Cardiac septum (tissue), 1 donor: ENCODE data around the gene SNRNP27. TPM values are rescaled to one million over a fixed set of nuclear protein-coding genes. Genes with fewer than 3 reads are reported as not detected.
A peak's percentile ranks its signal among the peaks of the same experiment; 100 is the strongest.
"Not testable (repeated sequence)": the region's sequence is repeated elsewhere in the genome, so short reads cannot be mapped to it uniquely, and the experiment has no call there.

ENCODE experiments used
- DNase-seq: peaks from one replicate; pipeline ENCODE4 v3.0.0-alpha.2; 2020; ENCODE audit warnings: low spot score
- intact Hi-C: fragments of 100-400 bp; cut with DNase I; formaldehyde crosslinking; loops from one replicate; pipeline ENCODE4 v1.14.0; 2022
- total RNA-seq: library from RNA; stranded (reverse); fragmentation: NEBNext Ultra II Directional; extraction: Animal tissue kit (Norgen Biotek cat#: 25700); gene quantifications from one replicate; pipeline ENCODE4 v1.2.1, GENCODE V29; 2021
- donor health status: DM: no; HTN: no; CAD: no.

SNRNP27 gene
- total RNA-seq, 1 donor from 2014 or later: 48.6 TPM

DNA sequence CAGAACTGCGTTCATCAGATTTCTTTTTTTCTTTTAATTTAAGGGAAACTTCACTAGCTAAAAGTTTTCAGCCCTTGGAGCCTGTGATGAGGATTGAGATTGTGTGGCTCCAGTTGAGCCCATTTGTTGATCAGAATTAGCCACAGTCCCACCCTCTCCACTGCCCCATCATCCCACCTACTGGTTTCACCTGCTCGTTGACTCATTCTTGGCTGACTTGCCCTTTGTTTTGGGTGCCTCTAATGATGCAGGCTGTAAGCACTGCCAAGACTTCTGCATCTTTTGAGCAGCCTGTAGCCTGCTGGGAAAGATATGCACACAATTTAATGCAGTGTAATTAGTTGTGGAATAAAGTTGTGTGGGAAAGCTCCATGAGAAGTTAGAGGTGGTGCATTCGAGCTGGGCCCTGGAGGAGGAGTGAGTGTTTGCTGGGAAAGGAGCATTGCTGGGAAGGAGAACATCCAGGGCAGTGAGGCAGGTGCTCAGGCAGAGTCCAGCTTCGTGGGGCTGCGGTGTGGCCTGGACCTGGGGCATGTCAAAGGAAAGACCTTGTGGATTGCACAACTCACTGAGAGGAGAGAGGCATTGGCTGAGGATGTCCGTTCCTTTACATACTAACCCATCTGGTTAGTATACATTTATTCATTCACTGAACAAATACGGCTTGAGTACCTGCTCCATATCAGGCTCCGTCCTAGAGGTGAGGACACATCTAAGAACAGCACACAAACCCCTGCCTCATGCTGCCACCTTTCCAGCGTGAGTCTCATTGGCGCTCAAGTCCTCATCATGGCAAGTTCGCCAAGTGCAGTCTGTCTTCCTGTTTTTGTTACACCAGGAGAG, 49.5 kb downstream of the SNRNP27 start:
- no peak for DNase-seq
- intact Hi-C loops: no loop called here

GRCh38 chr2:69943843-69944525, 50.2 kb downstream of the SNRNP27 start:
- intact Hi-C loops: no loop called here
- DNase-seq: no peak

GRCh38 chr2:69944756-69945155, 51.0 kb downstream of the SNRNP27 start:
- intact Hi-C loops: no loop called here

GRCh38 chr2:69945441-69945840, 51.7 kb downstream of the SNRNP27 start:
- intact Hi-C loops: no loop called here
- peak; percentile 89 for DNase-seq

More at GRCh38 chr2:69944756-69945155, 51.0 kb downstream of the SNRNP27 start:
- no peak for DNase-seq

- intact Hi-C loops: no loop called here
- no peak for DNase-seq
Observed at GRCh38 chr2:69945941-69946340, 52.2 kb downstream of the SNRNP27 start.

DNA sequence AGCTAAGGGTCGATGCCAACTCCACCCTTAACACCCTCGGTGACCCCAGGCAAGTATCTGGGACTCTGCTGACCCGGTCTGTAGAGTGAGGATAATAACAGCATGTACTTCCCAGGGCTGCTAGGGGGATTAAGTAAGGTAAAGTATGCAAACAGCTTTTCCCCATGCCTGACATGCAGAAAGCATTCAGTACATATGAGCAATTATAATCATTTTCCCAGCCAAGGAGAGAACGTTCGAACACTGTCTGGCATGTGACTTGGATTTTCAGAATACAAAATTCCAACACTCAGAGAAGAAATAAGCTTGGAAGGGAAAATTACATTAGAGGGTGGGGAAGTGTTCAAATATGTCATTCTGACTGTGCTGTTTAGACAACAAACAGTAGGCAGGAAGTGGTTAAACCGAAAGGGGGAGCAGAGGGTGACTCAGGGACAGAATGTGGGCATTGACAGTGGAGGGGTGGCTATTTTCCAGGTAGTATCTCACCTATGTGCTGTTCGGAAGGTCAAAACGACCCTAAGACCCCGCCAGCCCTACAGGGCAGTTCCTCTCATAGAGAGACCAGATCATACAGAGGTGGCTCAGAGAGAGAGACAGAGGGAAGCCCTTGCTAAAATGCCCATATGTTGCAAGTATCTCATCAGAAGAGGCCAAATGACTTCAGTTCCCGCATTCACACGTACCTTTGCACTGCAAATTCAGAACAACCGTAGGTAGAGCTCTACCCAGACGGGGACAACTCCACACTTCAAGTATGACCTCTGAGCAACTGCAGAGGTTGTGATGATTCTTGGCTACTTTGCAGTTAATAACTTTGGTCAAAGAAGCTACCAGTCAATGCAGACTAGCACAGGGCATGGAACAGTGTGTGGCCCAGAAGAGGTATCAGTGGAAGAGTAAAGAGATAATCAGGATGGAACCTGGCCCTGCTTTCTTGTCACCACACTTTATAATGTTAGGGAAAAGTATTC, 52.9 kb downstream of the SNRNP27 start:
- intact Hi-C loops: no loop called here
- no peak for DNase-seq

DNA sequence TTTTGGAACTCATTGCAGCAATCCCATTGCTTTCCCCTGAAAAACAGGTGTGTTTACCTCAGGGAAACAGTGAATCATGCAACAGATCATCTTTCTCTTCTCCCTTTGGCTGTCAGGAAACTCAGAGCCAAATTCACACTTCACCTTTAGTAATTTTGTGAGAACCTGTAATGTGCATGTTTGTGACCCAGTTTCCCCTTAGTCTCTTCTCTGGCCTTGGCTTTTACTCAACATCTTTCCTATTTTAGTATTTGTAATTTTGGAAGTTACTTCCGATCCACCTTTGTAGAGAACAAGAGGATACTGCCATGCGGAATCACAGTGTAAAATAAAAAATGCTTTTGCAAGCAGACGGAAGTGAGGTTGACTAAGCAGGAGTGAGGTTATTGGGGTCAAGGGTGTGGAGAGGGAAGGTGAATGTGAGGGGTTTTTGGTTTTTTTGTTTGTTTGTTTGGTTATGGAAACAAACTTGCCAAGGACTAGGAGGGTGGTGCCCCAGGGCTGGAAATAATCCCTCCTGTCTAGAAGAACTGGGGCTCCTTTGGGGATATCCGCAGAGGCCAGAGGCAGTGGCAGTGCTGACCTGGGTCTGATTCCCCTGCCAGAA, 53.7 kb downstream of the SNRNP27 start:
- intact Hi-C loops: no loop called here
- no peak for DNase-seq

DNA sequence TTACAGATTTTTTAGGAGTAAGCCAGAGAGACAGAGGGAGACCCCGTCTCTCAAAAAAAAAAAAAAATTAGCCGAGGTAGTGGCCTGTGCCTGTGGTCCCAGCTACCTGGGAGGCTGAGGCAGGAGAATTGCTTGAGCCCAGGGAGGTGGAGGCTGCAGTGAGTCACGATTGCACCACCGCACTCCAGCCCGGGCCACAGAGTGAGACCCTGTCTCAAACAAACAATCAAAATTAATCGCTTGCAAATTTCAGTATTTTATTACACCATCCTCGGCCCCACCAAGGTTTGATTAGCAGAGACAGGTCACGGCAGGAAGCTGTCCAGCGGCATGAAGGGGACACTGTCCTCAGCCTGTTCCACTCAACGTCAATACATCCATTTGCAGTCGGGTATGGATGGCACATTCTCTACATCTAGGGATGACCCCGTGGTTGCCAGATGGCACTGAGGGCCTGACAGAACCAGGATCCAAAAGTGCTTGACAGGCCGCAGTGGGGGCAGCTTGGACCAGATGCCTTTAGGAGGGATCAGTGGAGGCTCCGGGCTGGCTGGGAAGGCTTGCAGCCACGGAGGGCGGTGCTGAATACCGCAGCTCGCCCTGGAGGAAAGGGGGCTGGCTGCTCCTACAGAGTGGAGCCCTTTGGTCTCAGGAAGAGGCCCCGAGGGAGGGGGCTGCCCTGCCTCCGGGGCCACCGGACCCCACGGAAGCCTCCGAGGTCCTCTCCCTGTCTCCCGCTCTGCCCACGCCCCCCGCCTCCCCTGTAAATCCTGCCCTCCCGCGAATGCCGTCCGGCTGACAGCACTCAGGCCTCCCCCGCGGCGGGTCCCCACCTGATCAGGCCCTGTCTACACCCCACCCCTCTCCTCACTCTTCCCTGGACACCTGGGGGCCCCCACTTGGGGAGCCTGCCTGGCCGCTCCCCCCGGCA, 54.5 kb downstream of the SNRNP27 start:
- intact Hi-C loops: no loop called here
- DNase-seq: no peak

GRCh38 chr2:69948963-69949645, 55.3 kb downstream of the SNRNP27 start:
- no peak for DNase-seq
- intact Hi-C loops: no loop called here

GRCh38 chr2:69950241-69950640, 56.5 kb downstream of the SNRNP27 start:
- DNase-seq: no peak
- intact Hi-C loops: no loop called here

DNA sequence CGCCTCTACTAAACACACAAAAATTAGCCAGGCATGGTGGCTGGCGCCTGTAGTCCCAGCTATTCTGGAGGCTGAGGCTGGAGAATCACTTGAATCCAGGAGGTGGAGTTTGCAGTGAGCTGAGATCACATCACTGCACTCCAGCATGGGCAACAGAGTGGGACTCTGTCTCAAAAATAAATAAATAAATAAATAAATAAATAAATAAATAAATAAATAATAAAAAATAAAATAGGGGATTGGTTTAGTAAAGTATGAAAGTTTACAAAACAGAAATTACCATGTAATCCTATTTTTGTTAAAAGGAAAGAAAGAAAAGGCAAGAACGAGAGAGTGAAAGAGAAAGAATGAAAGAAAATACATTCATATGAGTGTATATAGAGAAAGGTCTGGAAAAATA, 56.9 kb downstream of the SNRNP27 start:
- intact Hi-C loops, DNase-seq: not testable (repeated sequence)

GRCh38 chr2:69952336-69953115, 58.8 kb downstream of the SNRNP27 start:
- intact Hi-C loops: no loop called here
- DNase-seq: no peak

DNA sequence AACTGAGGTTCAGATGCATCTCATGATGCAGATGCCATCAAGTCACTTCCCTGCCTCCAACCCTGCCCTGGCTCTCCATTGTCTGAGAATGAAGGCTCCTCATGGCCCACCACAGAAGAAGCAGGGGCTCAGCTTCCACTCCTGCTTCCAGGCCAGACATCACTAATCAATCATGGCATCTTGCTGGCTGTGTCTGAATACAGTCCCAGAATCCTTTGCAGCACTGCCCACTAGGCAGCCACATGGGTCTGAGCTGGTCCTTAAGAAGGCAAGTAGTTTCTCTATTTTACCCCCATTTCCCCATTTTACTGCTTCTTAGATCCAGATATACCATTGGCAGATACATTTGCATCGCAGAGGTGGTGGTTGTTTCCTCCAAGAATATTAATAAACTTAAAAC, 60.3 kb downstream of the SNRNP27 start:
- DNase-seq: no peak
- intact Hi-C loops: no loop called here
